SK-N-SH treated with all-trans-retinoic acid at 6 μM for 48 hours (cell line): ENCODE data around the gene FSD1L.

Source experiments
- ATAC-seq: fragments of 200-7000 bp; cut with Tn5 transposase; 3 replicates; pipeline ENCODE4 v1.9.1; 2020; ENCODE audit warnings: mild to moderate bottlenecking, moderate library complexity
- ARNTL ChIP-seq: fragments of 450-650 bp; formaldehyde crosslinking; IDR thresholded peaks from 2 replicates; pipeline ENCODE4 v1.5.0; 2020; ENCODE audit warnings: low read depth, mild to moderate bottlenecking, moderate library complexity, borderline replicate concordance
- BACH2 ChIP-seq: fragments of 250-450 bp; sonication (Bioruptor Pico); IDR thresholded peaks from 2 replicates; pipeline ENCODE4 v1.9.0; 2021; ENCODE audit warnings: mild to moderate bottlenecking, borderline replicate concordance
- CSDC2 ChIP-seq: fragments of 250-450 bp; sonication (Bioruptor Pico); IDR thresholded peaks from 2 replicates; pipeline ENCODE4 v1.5.0; 2020; ENCODE audit warnings: mild to moderate bottlenecking, moderate library complexity
- ESRRG ChIP-seq: fragments of 250-450 bp; sonication (Bioruptor Pico); IDR thresholded peaks from 2 replicates; pipeline ENCODE4 v1.6.1; 2021; ENCODE audit warnings: mild to moderate bottlenecking
- GLIS3 ChIP-seq: fragments of 250-450 bp; sonication (Bioruptor Pico); IDR thresholded peaks from 2 replicates; pipeline ENCODE4 v1.5.0; 2020; ENCODE audit warnings: mild to moderate bottlenecking, moderate library complexity
- ISL1 ChIP-seq: fragments of 250-450 bp; sonication (Bioruptor Pico); IDR thresholded peaks from 2 replicates; pipeline ENCODE4 v2.1.2; 2022; ENCODE audit warnings: mild to moderate bottlenecking, moderate library complexity
- OSR1 ChIP-seq: fragments of 250-450 bp; sonication (Bioruptor Pico); IDR thresholded peaks from 2 replicates; pipeline ENCODE4 v1.8.0; 2022; ENCODE audit warnings: moderate library complexity, mild to moderate bottlenecking, inconsistent platforms
- PPARA ChIP-seq: fragments of 250-450 bp; sonication (Bioruptor Pico); IDR thresholded peaks from 2 replicates; pipeline ENCODE4 v1.5.0; 2020; ENCODE audit warnings: mild to moderate bottlenecking, borderline replicate concordance
- RARB ChIP-seq: fragments of 250-450 bp; sonication (Bioruptor Pico); IDR thresholded peaks from 2 replicates; pipeline ENCODE4 v1.8.0; 2021; ENCODE audit warnings: mild to moderate bottlenecking, moderate library complexity
- SNAI2 ChIP-seq: fragments of 250-450 bp; sonication (Bioruptor Pico); IDR thresholded peaks from 2 replicates; pipeline ENCODE4 v1.5.0; 2020; ENCODE audit warnings: mild to moderate bottlenecking, moderate library complexity
- TCF4 ChIP-seq: fragments of 250-450 bp; sonication (Bioruptor Pico); IDR thresholded peaks from 2 replicates; pipeline ENCODE4 v1.8.0; 2021; ENCODE audit warnings: mild to moderate bottlenecking, moderate library complexity, borderline replicate concordance
- TOX ChIP-seq: fragments of 250-450 bp; sonication (Bioruptor Pico); IDR thresholded peaks from 2 replicates; pipeline ENCODE4 v1.8.0; 2021; ENCODE audit warnings: mild to moderate bottlenecking, moderate library complexity, borderline replicate concordance
- ZC3H10 ChIP-seq: fragments of 250-450 bp; sonication (Bioruptor Pico); IDR thresholded peaks from 2 replicates; pipeline ENCODE4 v1.5.1; 2021; ENCODE audit warnings: mild to moderate bottlenecking, moderate library complexity
- ZFP30 ChIP-seq: fragments of 450-650 bp; formaldehyde crosslinking; IDR thresholded peaks from 2 replicates; pipeline ENCODE4 v1.5.0; 2022; ENCODE audit warnings: mild to moderate bottlenecking, moderate library complexity
- ZNF565 ChIP-seq: fragments of 450-650 bp; formaldehyde crosslinking; conservative IDR thresholded peaks from 2 replicates; pipeline ENCODE4 v1.5.0; 2020; ENCODE audit warnings: low read depth, mild to moderate bottlenecking, moderate library complexity
- ZNF8 ChIP-seq: fragments of 450-650 bp; formaldehyde crosslinking; IDR thresholded peaks from 2 replicates; pipeline ENCODE4 v1.5.0; 2020; ENCODE audit warnings: mild to moderate bottlenecking, moderate library complexity
- TF ChIP-seq, protein P1 (sequence below): fragments of 250-450 bp; sonication (Bioruptor Pico); IDR thresholded peaks from 2 replicates; pipeline ENCODE4 v1.8.0; 2021; ENCODE audit warnings: low read depth, mild to moderate bottlenecking, moderate library complexity, borderline replicate concordance
- TF ChIP-seq, protein P2 (sequence below): fragments of 250-450 bp; sonication (Bioruptor Pico); IDR thresholded peaks from 2 replicates; pipeline ENCODE4 v1.5.1; 2020; ENCODE audit warnings: low read depth, mild to moderate bottlenecking, moderate library complexity
- TF ChIP-seq, protein P3 (sequence below): fragments of 250-450 bp; sonication (Bioruptor Pico); IDR thresholded peaks from 2 replicates; pipeline ENCODE4 v1.5.1; 2021; ENCODE audit warnings: mild to moderate bottlenecking, moderate library complexity
- TF ChIP-seq, protein P4 (sequence below): fragments of 250-450 bp; sonication (Bioruptor Pico); IDR thresholded peaks from 2 replicates; pipeline ENCODE4 v1.8.0; 2020; ENCODE audit warnings: mild to moderate bottlenecking, moderate library complexity, borderline replicate concordance

Gene FSD1L

DNA sequence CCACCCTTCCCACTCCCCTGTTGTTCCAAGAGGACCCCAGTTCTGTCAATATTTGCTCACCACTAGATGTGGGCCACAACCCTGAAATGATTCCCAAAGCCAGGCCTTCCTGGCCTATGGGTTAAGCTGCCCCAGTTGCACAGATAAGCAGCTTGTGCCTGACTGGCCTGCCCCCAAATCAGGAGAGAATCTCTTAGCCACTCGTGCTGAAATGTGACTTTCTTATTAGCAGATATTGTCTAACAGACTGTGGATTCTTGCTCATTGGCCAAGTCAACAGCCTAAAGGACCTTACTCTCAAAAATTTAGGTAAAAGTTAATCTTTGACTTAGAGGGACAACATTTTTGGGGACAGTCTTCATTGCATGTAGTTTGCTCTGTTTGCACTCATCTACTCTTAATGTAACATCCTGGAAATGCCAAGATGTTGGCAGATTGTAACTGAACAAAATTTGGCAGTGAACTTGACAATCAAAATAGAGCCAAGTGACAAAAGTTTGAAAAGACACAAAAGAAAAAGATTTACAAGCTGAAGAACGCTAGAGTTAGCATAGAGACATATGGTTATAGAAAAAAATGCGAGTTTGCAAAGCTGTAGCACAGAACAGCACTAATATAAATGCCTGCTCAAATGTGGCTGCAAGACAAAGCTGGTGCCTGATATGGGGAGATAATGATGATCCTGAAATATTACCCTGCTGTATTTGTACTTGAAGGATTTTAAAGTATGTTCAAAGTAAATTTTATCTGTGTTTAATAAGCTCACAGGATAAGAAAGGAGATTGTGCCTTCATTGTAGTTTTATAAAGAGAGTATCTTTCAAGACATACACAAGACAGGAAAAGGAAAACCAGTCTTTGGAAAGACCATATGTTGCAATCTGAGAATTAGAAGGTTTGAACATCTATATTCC, 29.0 kb upstream of the FSD1L start (continued):
- TF ChIP-seq, protein P1, sequence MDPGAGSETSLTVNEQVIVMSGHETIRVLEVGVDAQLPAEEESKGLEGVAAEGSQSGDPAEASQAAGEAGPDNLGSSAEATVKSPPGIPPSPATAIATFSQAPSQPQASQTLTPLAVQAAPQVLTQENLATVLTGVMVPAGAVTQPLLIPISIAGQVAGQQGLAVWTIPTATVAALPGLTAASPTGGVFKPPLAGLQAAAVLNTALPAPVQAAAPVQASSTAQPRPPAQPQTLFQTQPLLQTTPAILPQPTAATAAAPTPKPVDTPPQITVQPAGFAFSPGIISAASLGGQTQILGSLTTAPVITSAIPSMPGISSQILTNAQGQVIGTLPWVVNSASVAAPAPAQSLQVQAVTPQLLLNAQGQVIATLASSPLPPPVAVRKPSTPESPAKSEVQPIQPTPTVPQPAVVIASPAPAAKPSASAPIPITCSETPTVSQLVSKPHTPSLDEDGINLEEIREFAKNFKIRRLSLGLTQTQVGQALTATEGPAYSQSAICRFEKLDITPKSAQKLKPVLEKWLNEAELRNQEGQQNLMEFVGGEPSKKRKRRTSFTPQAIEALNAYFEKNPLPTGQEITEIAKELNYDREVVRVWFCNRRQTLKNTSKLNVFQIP (CRISPR knock-in tag), result no peak
- no peak for TF ChIP-seq GLIS3
- TF ChIP-seq, protein P2, sequence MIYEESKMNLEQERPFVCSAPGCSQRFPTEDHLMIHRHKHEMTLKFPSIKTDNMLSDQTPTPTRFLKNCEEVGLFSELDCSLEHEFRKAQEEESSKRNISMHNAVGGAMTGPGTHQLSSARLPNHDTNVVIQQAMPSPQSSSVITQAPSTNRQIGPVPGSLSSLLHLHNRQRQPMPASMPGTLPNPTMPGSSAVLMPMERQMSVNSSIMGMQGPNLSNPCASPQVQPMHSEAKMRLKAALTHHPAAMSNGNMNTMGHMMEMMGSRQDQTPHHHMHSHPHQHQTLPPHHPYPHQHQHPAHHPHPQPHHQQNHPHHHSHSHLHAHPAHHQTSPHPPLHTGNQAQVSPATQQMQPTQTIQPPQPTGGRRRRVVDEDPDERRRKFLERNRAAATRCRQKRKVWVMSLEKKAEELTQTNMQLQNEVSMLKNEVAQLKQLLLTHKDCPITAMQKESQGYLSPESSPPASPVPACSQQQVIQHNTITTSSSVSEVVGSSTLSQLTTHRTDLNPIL (CRISPR knock-in tag), result no peak
- no peak for TF ChIP-seq ESRRG

DNA sequence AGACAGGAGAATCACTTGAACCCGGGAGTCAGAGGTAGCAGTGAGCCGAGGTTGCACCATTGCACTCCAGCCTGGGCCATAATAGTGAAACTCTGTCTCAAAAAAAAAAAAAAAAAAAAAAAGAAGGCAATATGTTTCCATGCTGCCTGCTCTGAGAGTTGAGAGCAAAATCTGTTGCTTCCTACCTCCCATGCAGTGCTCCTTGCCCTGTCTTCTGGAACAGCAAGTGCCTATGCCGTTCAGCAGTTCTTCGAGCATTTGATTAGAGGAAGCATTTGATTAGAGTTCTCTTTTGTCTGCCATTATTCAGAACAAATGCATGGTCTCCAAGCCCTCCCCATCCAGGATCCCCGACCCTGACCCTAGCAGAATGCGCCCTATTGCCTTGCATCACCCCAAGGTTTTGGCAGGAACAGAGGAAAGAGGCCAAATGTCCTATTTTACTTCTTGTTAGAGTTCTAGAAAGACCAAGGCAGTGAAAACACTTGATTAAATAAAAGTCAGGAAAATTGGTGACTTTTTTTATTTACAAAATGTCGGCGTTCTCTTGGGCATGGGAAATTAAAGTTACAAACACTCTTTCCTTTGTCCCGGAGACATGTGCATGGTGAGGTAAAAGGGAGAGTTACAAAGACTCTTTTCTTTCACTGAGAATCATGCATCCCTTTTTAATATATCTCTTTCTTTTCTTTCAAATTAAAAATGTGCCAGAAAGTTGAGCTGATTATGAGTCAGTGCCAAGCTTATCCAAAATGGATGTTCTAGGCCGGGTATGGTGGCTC, 27.8 kb upstream of the FSD1L start:
- no peak for TF ChIP-seq SNAI2 (CRISPR knock-in tag)
- TF ChIP-seq GLIS3, result no peak
- TF ChIP-seq OSR1, result no peak
- no peak for TF ChIP-seq ESRRG
- no peak for TF ChIP-seq BACH2 (CRISPR knock-in tag)
- TF ChIP-seq, protein P2 (CRISPR knock-in tag), result no peak
- TF ChIP-seq PPARA (CRISPR knock-in tag), result no peak
- TF ChIP-seq ZC3H10, result no peak
- TF ChIP-seq ISL1, result no peak
- no peak for TF ChIP-seq ARNTL (CRISPR knock-in tag)
- TF ChIP-seq ZFP30 (CRISPR knock-in tag), result no peak
- no peak for TF ChIP-seq ZNF8
- TF ChIP-seq, protein P3, sequence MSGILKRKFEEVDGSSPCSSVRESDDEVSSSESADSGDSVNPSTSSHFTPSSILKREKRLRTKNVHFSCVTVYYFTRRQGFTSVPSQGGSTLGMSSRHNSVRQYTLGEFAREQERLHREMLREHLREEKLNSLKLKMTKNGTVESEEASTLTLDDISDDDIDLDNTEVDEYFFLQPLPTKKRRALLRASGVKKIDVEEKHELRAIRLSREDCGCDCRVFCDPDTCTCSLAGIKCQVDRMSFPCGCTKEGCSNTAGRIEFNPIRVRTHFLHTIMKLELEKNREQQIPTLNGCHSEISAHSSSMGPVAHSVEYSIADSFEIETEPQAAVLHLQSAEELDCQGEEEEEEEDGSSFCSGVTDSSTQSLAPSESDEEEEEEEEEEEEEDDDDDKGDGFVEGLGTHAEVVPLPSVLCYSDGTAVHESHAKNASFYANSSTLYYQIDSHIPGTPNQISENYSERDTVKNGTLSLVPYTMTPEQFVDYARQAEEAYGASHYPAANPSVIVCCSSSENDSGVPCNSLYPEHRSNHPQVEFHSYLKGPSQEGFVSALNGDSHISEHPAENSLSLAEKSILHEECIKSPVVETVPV (CRISPR knock-in tag), result no peak
- TF ChIP-seq RARB (CRISPR knock-in tag), result no peak
- no peak for TF ChIP-seq TCF4 (CRISPR knock-in tag)
- TF ChIP-seq ZNF565 (CRISPR knock-in tag), result no peak
- TF ChIP-seq TOX (CRISPR knock-in tag), result no peak
- ATAC-seq, result no peak

DNA sequence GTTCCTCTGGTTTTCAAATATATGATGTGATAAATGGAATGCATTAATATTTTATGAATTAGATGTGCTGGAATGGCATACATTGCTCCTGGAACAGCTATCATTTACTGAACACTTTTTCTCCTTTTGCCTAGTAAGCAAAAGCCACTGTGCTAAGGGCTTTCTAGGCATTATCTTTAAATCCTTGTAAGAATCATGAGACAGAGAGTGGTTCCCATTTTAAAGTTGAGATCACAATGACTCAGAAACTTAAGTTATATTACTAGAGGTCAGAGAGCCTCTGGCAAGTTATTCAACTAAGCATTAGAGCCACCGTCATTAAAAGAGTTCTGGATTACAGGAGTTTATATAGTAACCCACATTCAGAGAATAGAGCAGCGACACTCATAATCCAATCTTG, 26.7 kb upstream of the FSD1L start:
- no peak for ATAC-seq
- TF ChIP-seq BACH2 (CRISPR knock-in tag) (no peak), ARNTL (CRISPR knock-in tag) (no peak), TCF4 (CRISPR knock-in tag) (no peak), SNAI2 (CRISPR knock-in tag) (no peak), CSDC2 (CRISPR knock-in tag) (no peak)

DNA sequence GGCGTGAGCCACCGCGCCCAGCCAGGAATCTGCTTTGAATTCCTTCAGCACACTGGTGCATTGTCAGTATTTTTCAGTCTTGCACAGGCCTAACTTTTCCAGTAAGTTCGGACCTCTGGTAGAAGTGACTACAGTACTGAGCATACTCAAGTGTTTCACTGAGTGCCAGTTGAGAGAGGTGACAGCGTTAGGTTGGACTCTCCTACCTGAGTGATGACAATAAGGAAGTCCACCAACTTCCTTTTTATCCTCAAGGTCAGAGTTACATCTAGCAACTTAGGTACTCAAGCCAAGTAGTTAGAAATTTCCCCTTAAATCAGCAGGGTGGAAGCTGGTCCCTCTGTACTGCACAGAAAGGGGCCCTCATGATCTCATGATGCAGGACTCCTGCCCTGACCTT, 26.0 kb upstream of the FSD1L start:
- no peak for TF ChIP-seq RARB (CRISPR knock-in tag)
- no peak for TF ChIP-seq CSDC2 (CRISPR knock-in tag)
- no peak for TF ChIP-seq BACH2 (CRISPR knock-in tag)
- TF ChIP-seq, protein P3 (CRISPR knock-in tag), result no peak
- no peak for TF ChIP-seq GLIS3
- no peak for TF ChIP-seq ZNF565 (CRISPR knock-in tag)
- TF ChIP-seq ZC3H10, result no peak
- TF ChIP-seq, protein P4, sequence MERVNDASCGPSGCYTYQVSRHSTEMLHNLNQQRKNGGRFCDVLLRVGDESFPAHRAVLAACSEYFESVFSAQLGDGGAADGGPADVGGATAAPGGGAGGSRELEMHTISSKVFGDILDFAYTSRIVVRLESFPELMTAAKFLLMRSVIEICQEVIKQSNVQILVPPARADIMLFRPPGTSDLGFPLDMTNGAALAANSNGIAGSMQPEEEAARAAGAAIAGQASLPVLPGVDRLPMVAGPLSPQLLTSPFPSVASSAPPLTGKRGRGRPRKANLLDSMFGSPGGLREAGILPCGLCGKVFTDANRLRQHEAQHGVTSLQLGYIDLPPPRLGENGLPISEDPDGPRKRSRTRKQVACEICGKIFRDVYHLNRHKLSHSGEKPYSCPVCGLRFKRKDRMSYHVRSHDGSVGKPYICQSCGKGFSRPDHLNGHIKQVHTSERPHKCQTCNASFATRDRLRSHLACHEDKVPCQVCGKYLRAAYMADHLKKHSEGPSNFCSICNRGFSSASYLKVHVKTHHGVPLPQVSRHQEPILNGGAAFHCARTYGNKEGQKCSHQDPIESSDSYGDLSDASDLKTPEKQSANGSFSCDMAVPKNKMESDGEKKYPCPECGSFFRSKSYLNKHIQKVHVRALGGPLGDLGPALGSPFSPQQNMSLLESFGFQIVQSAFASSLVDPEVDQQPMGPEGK (CRISPR knock-in tag), result no peak
- TF ChIP-seq SNAI2 (CRISPR knock-in tag), result no peak
- no peak for TF ChIP-seq ZFP30 (CRISPR knock-in tag)
- no peak for ATAC-seq
